ENCODE data around the gene EEF1A2.

GRCh38 chr20:63539441-63540370 lies 40.8 kb upstream of the EEF1A2 start:
- no peak for TF ChIP-seq CTCF (IDR thresholded peaks at IDR 0.05; ENCODE audit: borderline replicate concordance, extremely low read depth, low read length, poor library complexity, severe bottlenecking)
- TF ChIP-seq EZH2 (IDR thresholded peaks at IDR 0.05; ENCODE audit: borderline replicate concordance, low read depth, low read length, severe bottlenecking) = no peak

Data from DND-41 (cell line).